SK-N-SH (cell line): ENCODE results near the gene KRTAP6-3. TPM values are rescaled to one million over a fixed set of nuclear protein-coding genes. Genes with fewer than 3 reads are reported as not detected.

Source experiments
- CTCF ChIA-PET: fragments of 300-600, 350-600 bp; formaldehyde crosslinking; extraction: SDS; loops from one replicate; lab custom pipeline; 2021; lab: Yijun Ruan, JAX
- POLR2A ChIA-PET: fragments of 350-600 bp; sonication (Branson Sonifier 250); formaldehyde crosslinking; extraction: SDS; loops from one replicate; lab custom pipeline; 2020; ENCODE audit warnings: antibody characterized with exemption, inconsistent platforms; lab: Yijun Ruan, JAX
- DNase-seq: peaks from one replicate; pipeline ENCODE4 v3.0.0; 2012
- H2AFZ ChIP-seq: fragments of 200-600 bp; sonication (generic); 2 replicates; pipeline ENCODE4 v1.8.1; 2016; ENCODE audit warnings: antibody characterized with exemption, mild to moderate bottlenecking, low read depth
- H3F3A ChIP-seq: fragments of 200-600 bp; sonication (generic); replicated peaks from 2 replicates; pipeline ENCODE3; 2016; ENCODE audit warnings: antibody characterized with exemption, mild to moderate bottlenecking; ENCODE audit not compliant: insufficient read depth
- H3K27ac ChIP-seq, 2 experiments: fragments of 200-500 bp in 1 of 2; fragments of 200-600 bp in 1 of 2; sonication (Bioruptor generic) in 1 of 2; sonication (generic), shearing (Covaris generic) in 1 of 2; 2 replicates each; pipeline versions ENCODE4 v1.5.1 to v1.6.1; 2014 to 2016; ENCODE audit warnings: low read depth in 2 of 2, inconsistent platforms in 1 of 2, low read length in 1 of 2, mild to moderate bottlenecking in 1 of 2, mixed read lengths in 1 of 2
- H3K27me3 ChIP-seq: fragments of 200-600 bp; sonication (generic), shearing (Covaris generic); 2 replicates; pipeline ENCODE4 v1.6.1; 2016; ENCODE audit warnings: mixed run types; ENCODE audit not compliant: insufficient read depth
- H3K36me3 ChIP-seq, 2 experiments: fragments of 200-500 bp in 1 of 2; fragments of 200-600 bp in 1 of 2; sonication (Bioruptor generic) in 1 of 2; sonication (generic) in 1 of 2; replicated peaks in 1 of 2; 2 replicates each; pipeline versions ENCODE3 to v1.5.1; 2014 to 2016; ENCODE audit warnings: low read length in 1 of 2, mild to moderate bottlenecking in 1 of 2; ENCODE audit not compliant: insufficient read depth in 2 of 2, control insufficient read depth in 1 of 2
- H3K4me1 ChIP-seq, 2 experiments: fragments of 200-500 bp in 1 of 2; fragments of 200-600 bp in 1 of 2; sonication (Bioruptor generic) in 1 of 2; sonication (generic), shearing (Covaris generic) in 1 of 2; 2 replicates each; pipeline versions ENCODE4 v1.5.1 to v1.6.1; 2014 to 2016; ENCODE audit warnings: low read depth in 1 of 2, low read length in 1 of 2, mixed run types in 1 of 2; ENCODE audit not compliant: insufficient read depth in 2 of 2, control insufficient read depth in 1 of 2
- H3K4me2 ChIP-seq: fragments of 200-600 bp; sonication (generic), shearing (Covaris generic); 2 replicates; pipeline ENCODE4 v1.6.1; 2017; ENCODE audit warnings: mixed run types
- H3K4me3 ChIP-seq, 2 experiments: fragments of 200-500 bp in 1 of 2; fragments of 200-600 bp in 1 of 2; sonication (Bioruptor generic) in 1 of 2; sonication (generic), shearing (Covaris generic) in 1 of 2; 2 replicates each; pipeline versions ENCODE4 v1.5.1 to v1.8.1; 2014 to 2016; ENCODE audit warnings: low read depth in 2 of 2, inconsistent platforms in 1 of 2, low read length in 1 of 2, mild to moderate bottlenecking in 1 of 2, mixed read lengths in 1 of 2, moderate library complexity in 1 of 2
- H3K79me2 ChIP-seq: fragments of 200-600 bp; sonication (generic); 2 replicates; pipeline ENCODE4 v1.8.1; 2017; ENCODE audit warnings: mild to moderate bottlenecking; ENCODE audit not compliant: insufficient read depth
- H3K9ac ChIP-seq: fragments of 200-600 bp; sonication (generic); 2 replicates; pipeline ENCODE4 v1.6.1; 2017; ENCODE audit warnings: mixed run types
- H3K9me2 ChIP-seq: fragments of 200-600 bp; sonication (generic); 2 replicates; pipeline ENCODE4 v1.6.1; 2017; ENCODE audit warnings: mixed run types
- H3K9me3 ChIP-seq: fragments of 200-600 bp; sonication (generic); 2 replicates; pipeline ENCODE4 v1.6.1; 2017; ENCODE audit warnings: mixed run types, mild to moderate bottlenecking, moderate library complexity
- H4K20me1 ChIP-seq: fragments of 200-600 bp; sonication (generic); 2 replicates; pipeline ENCODE4 v1.6.1; 2017; ENCODE audit warnings: mild to moderate bottlenecking, mixed run types; ENCODE audit not compliant: insufficient read depth
- CTCF ChIP-seq: fragments of 200-600 bp; sonication (generic); IDR thresholded peaks from 2 replicates; pipeline ENCODE4 v1.6.1; 2017; ENCODE audit warnings: antibody characterized with exemption, mild to moderate bottlenecking, moderate library complexity
- EP300 ChIP-seq, 2 experiments: IDR thresholded peaks; 2 replicates each; pipeline versions ENCODE4 v1.4.0 to v1.6.1; 2012; ENCODE audit warnings: borderline replicate concordance in 1 of 2, low read depth in 1 of 2, low read length in 1 of 2
- FOSL2 ChIP-seq: IDR thresholded peaks from 2 replicates; pipeline ENCODE4 v1.4.0; 2012; ENCODE audit warnings: low read depth, mild to moderate bottlenecking, moderate library complexity, borderline replicate concordance
- FOXM1 ChIP-seq: IDR thresholded peaks from 2 replicates; pipeline ENCODE4 v1.4.0; 2012; ENCODE audit warnings: low read depth, mild to moderate bottlenecking
- IRF3 ChIP-seq: fragments of 150-350 bp; IDR thresholded peaks from 2 replicates; pipeline ENCODE4 v1.6.1; 2016; ENCODE audit warnings: mild to moderate bottlenecking, low read depth, low read length
- JUND ChIP-seq: IDR thresholded peaks from 2 replicates; pipeline ENCODE4 v1.4.0; 2012
- MAX ChIP-seq: IDR thresholded peaks from 2 replicates; pipeline ENCODE4 v1.4.0; 2012; ENCODE audit warnings: low read depth
- MEF2A ChIP-seq: IDR thresholded peaks from 2 replicates; pipeline ENCODE4 v1.4.0; 2012; ENCODE audit warnings: low read depth, borderline replicate concordance
- MXI1 ChIP-seq: IDR thresholded peaks from 2 replicates; pipeline ENCODE4 v1.6.1; 2012; ENCODE audit warnings: mild to moderate bottlenecking, low read depth, low read length, improper control_type of control experiment
- PBX3 ChIP-seq: IDR thresholded peaks from 2 replicates; pipeline ENCODE4; 2012
- POLR2AphosphoS5 ChIP-seq: IDR thresholded peaks from 2 replicates; pipeline ENCODE4 v1.6.1; 2012; ENCODE audit warnings: low read depth, low read length
- RAD21 ChIP-seq: IDR thresholded peaks from 2 replicates; pipeline ENCODE4 v1.6.1; 2012; ENCODE audit warnings: mild to moderate bottlenecking, low read length
- REST ChIP-seq: IDR thresholded peaks from 2 replicates; pipeline ENCODE4 v1.6.1; 2012; ENCODE audit warnings: mild to moderate bottlenecking, low read depth, low read length, moderate library complexity
- RFX5 ChIP-seq: IDR thresholded peaks from 2 replicates; pipeline ENCODE4 v1.6.1; 2012; ENCODE audit warnings: mild to moderate bottlenecking, improper control_type of control experiment, low read length
- SIN3A ChIP-seq: IDR thresholded peaks from 2 replicates; pipeline ENCODE4 v1.6.1; 2012; ENCODE audit warnings: low read depth, mild to moderate bottlenecking, low read length, moderate library complexity, borderline replicate concordance
- SMC3 ChIP-seq: IDR thresholded peaks from 2 replicates; pipeline ENCODE4 v1.6.1; 2012; ENCODE audit warnings: low read depth, low read length, improper control_type of control experiment
- TAF1 ChIP-seq: IDR thresholded peaks from 2 replicates; pipeline ENCODE4 v1.6.1; 2012; ENCODE audit warnings: low read depth, mild to moderate bottlenecking, low read length, moderate library complexity, borderline replicate concordance
- TEAD4 ChIP-seq: IDR thresholded peaks from 2 replicates; pipeline ENCODE4 v1.4.0; 2012; ENCODE audit warnings: mild to moderate bottlenecking, borderline replicate concordance; ENCODE audit not compliant: insufficient read depth
- YY1 ChIP-seq: IDR thresholded peaks from 2 replicates; pipeline ENCODE4 v1.4.0; 2012; ENCODE audit warnings: low read depth, mild to moderate bottlenecking
- ZBTB33 ChIP-seq: IDR thresholded peaks from 2 replicates; pipeline ENCODE4 v1.4.0; 2012; ENCODE audit warnings: low read depth, borderline replicate concordance
- WGBS: methylation state at CpG from one replicate; pipeline ENCODE4 v1.1.6; 2017; ENCODE audit warnings: low lambda C conversion rate; 5-methylcytosine and 5-hydroxymethylcytosine counted together
- polyA plus RNA-seq, 3 experiments: library from polyadenylated mRNA; depleted of rRNA; stranded (reverse); fragments of >200 nt; gene quantifications; 2 replicates each; pipeline ENCODE4 v1.2.3, GENCODE V29; 2012

KRTAP6-3 gene
- polyA plus RNA-seq, 1 of the 3 experiments (the other 2 are of a cell fraction), result not detected

GRCh38 chr21:30580132-30580531, 12.1 kb upstream of the KRTAP6-3 start:
- Histone ChIP-seq H3K9me3 (no peaks in the 10 kb centered on the region), H3K4me1 (no peaks in the 10 kb centered on the region), H3F3A (no peaks in the 10 kb centered on the region), H3K9ac (no peak overlapping the region), H3K27me3 (no peaks in the 10 kb centered on the region), H3K4me3 (no peak overlapping the region), H3K79me2 (no peaks in the 10 kb centered on the region)
- CTCF ChIA-PET, result no interaction called here
- TF ChIP-seq RAD21 (no peak), TAF1 (no peak), JUND (no peak), YY1 (no peak), FOXM1 (no peak), SMC3 (no peak), FOSL2 (no peak), TEAD4 (no peak), MXI1 (no peak), SIN3A (no peak), PBX3 (no peak), EP300 (IDR thresholded peaks at IDR 0.05; ENCODE audit: borderline replicate concordance in 1 of 2, low read depth in 1 of 2, low read length in 1 of 2) (no peak), ZBTB33 (no peak), IRF3 (no peak), CTCF (no peak), REST (no peak), RFX5 (no peak), MEF2A (no peak), POLR2AphosphoS5 (no peak), MAX (no peak)
- TF ChIP-seq, all 33 proteins: peak for 0
- 8% methylated on average over 3 of the region's 3 CpGs for WGBS
- Histone ChIP-seq H3K4me2 (no peak overlapping the region), H3K27ac (no peak overlapping the region), H3K9me2 (no peaks in the 10 kb centered on the region), H2AFZ (no peak overlapping the region), H4K20me1 (no peaks in the 10 kb centered on the region), H3K36me3 (no peaks in the 10 kb centered on the region)
- DNase-seq, result no peak
- POLR2A ChIA-PET, result no interaction called here
